Activated CD4-positive, alpha-beta T cell treated with anti-CD3 and anti-CD28 coated beads, Interleukin-2, amount 50 U/mL, for 48 hours (primary cell): Measurements from ENCODE around the gene SYNDIG1L.

ENCODE experiments used
- DNase-seq, 2 experiments: peaks; one replicate each; pipeline ENCODE4 v3.0.0-alpha.2; 2020

Gene SYNDIG1L

DNA sequence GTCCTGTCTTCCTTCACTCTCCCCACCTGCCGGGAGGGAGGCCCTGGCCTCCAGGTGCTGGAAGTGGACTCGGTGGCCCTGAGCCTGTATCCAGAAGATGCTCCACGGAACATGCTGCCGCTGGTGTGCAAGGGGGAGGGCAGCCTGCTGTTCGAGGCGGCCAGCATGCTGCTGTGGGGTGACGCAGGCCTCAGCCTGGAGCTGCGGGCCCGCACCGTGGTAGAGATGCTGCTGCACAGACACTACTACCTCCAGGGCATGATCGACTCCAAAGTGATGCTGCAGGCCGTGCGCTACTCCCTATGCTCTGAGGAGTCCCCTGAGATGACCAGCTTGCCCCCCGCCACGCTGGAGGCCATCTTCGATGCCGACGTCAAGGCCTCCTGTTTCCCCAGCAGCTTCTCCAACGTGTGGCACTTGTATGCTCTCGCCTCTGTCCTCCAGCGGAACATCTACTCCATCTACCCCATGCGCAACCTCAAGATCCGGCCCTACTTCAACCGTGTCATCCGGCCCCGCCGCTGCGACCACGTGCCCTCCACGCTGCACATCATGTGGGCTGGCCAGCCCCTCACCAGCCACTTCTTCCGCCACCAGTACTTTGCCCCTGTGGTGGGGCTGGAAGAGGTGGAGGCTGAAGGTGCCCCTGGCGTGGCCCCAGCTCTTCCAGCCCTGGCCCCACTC lies 69.0 kb downstream of the SYNDIG1L start:
- no peak for DNase-seq
